ENCODE measurements around the gene PLOD1.
A peak's percentile ranks its signal among the peaks of the same experiment; 100 is the strongest.

PLOD1 gene

GRCh38 chr1:12016182-12016581 lies 81.7 kb downstream of the PLOD1 start:
- in situ Hi-C loops (cut with MboI; ENCODE audit: low sequenced_read_pairs) = no loop called here
- H3K36me3 ChIP-seq (replicated peaks) = peaks cover 28% of the 10 kb centered on the region
- no peak overlapping the region for H3K4me3 ChIP-seq
- no peaks in the 10 kb centered on the region for H3K27me3 ChIP-seq (ENCODE audit: low read depth)
- peaks cover 5% of the 10 kb centered on the region; the same call in 1 of the 2 replicates for H3K4me1 ChIP-seq
- no peaks in the 10 kb centered on the region for H3K9me3 ChIP-seq
- no peak for DNase-seq (ENCODE audit: low spot score in 2 of 2)

GRCh38 chr1:12019858-12020509 lies 85.5 kb downstream of the PLOD1 start:
- in situ Hi-C loops (cut with MboI; ENCODE audit: low sequenced_read_pairs) = no loop called here
- Histone ChIP-seq H3K36me3 (replicated peaks) (peaks cover 25% of the 10 kb centered on the region), H3K27me3 (ENCODE audit: low read depth) (no peaks in the 10 kb centered on the region), H3K4me3 (peak overlapping the region; percentile 86), H3K9me3 (no peaks in the 10 kb centered on the region), H3K4me1 (peaks cover 5% of the 10 kb centered on the region; the same call in 1 of the 2 replicates)
- DNase-seq (ENCODE audit: low spot score in 2 of 2) = no peak

- in situ Hi-C loops (cut with MboI; ENCODE audit: low sequenced_read_pairs) = no loop called here
Observed at GRCh38 chr1:12021616-12022015, 87.1 kb downstream of the PLOD1 start.

GRCh38 chr1:12022036-12022435 lies 87.5 kb downstream of the PLOD1 start:
- in situ Hi-C loops (cut with MboI; ENCODE audit: low sequenced_read_pairs) = no loop called here

More at GRCh38 chr1:12021616-12022015, 87.1 kb downstream of the PLOD1 start:
- Histone ChIP-seq H3K4me3 (no peak overlapping the region), H3K4me1 (peaks cover 5% of the 10 kb centered on the region; the same call in 1 of the 2 replicates), H3K27me3 (ENCODE audit: low read depth) (no peaks in the 10 kb centered on the region), H3K9me3 (no peaks in the 10 kb centered on the region), H3K36me3 (replicated peaks) (peaks cover 39% of the 10 kb centered on the region)
- DNase-seq (ENCODE audit: low spot score in 2 of 2) = no peak

More at GRCh38 chr1:12022036-12022435, 87.5 kb downstream of the PLOD1 start:
- Histone ChIP-seq H3K27me3 (ENCODE audit: low read depth) (no peaks in the 10 kb centered on the region), H3K9me3 (no peaks in the 10 kb centered on the region), H3K4me1 (peaks cover 5% of the 10 kb centered on the region; the same call in 1 of the 2 replicates), H3K36me3 (replicated peaks) (peaks cover 40% of the 10 kb centered on the region), H3K4me3 (no peak overlapping the region)
- DNase-seq (ENCODE audit: low spot score in 2 of 2) = no peak
